ENCODE results near the gene STX8.

STX8 gene

DNA sequence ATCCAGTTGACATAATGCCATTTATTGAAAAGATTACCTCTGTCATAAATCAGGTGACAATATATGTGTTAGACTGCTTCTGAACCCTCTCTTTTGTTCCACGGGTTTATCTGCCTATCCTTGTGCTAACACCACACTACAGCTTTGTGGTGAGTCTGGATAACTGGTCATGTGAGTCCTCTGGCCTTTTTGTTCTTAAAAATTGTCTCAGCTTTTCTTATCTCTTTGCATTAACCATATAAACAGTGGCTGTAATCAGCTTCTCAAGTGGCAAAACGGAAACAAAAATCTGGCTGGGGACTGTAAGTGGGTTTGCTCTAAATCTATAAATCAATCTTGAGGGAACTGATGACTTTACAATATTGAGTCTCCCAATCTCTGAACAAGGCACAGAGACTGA, 44.6 kb downstream of the STX8 start:
- no peak for DNase-seq (ENCODE audit: extremely low spot score)
- TF ChIP-seq SUZ12 (IDR thresholded peaks at IDR 0.05) (no peak), PKNOX1 (IDR thresholded peaks at IDR 0.05) (0 out of 2 replicates have a peak, but pooled peaks have one; percentile 2)
- ChIA-PET POLR2A (no interaction called here), CTCF (interaction anchor here (0.7 to 1.2 kb wide), 2 partner anchors 9 to 215 kb away, joined by 3 to 7 read pairs; no protein-coding TSS in a partner anchor)

DNA sequence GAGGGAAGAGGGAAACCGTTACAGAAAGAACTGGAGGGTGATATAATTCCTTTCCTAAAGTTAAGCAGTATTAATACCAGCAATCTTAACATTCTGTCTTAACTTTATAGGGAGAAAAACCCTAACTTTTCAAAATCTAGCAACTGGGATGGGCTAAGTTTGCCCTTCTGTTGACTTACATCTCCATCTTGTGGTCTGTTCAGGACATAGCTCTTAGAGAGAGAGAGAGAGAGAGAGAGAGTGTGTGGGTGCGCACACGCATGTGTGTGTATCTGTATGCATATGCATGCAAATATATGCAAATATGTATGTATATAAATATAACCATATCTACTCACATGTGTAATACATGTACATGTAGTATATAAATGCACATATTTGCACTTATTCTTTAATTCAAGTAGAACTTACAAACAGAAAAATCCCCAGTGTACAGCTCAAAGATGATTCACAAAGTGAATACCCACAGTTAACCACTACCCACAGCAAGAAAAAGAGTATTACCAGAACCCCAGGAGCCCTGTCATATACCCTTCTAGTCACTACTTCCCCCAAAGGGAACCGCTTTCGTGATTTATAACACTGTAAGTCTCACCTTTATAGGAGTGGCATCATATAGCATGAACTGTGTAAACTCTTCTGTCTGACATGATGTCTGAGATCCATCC, 46.5 kb downstream of the STX8 start:
- TF ChIP-seq ELF4 (IDR thresholded peaks at IDR 0.05) (no peak), LEF1 (IDR thresholded peaks at IDR 0.05; ENCODE audit: borderline replicate concordance) (no peak), FOXK2 (IDR thresholded peaks at IDR 0.05) (no peak), CTBP1 (IDR thresholded peaks at IDR 0.05; ENCODE audit: borderline replicate concordance) (no peak), SP1 (IDR thresholded peaks at IDR 0.05) (no peak), L3MBTL2 (conservative IDR thresholded peaks at IDR 0.05) (no peak), SUZ12 (IDR thresholded peaks at IDR 0.05) (no peak), ZNF384 (IDR thresholded peaks at IDR 0.05) (no peak), BHLHE40 (IDR thresholded peaks at IDR 0.05; ENCODE audit: borderline replicate concordance) (no peak)
- POLR2A ChIA-PET: no interaction called here
- peak; percentile 28 for DNase-seq (ENCODE audit: extremely low spot score)
- CTCF ChIA-PET: no interaction called here

- DNase-seq (ENCODE audit: extremely low spot score): no peak
- ChIA-PET CTCF (no interaction called here), POLR2A (no interaction called here)
- no peak for TF ChIP-seq BHLHE40 (IDR thresholded peaks at IDR 0.05; ENCODE audit: borderline replicate concordance)
- TF ChIP-seq CTBP1 (IDR thresholded peaks at IDR 0.05; ENCODE audit: borderline replicate concordance): no peak
- no peak for TF ChIP-seq FOXK2 (IDR thresholded peaks at IDR 0.05)
- no peak for TF ChIP-seq HDGF (IDR thresholded peaks at IDR 0.05; ENCODE audit: borderline replicate concordance)
- no peak for TF ChIP-seq NFRKB (IDR thresholded peaks at IDR 0.05)
- TF ChIP-seq SUZ12 (IDR thresholded peaks at IDR 0.05): no peak
- no peak for TF ChIP-seq PKNOX1 (IDR thresholded peaks at IDR 0.05)
- no peak for TF ChIP-seq ARNT (IDR thresholded peaks at IDR 0.05)
- TF ChIP-seq ELF4 (IDR thresholded peaks at IDR 0.05): no peak
- no peak for TF ChIP-seq L3MBTL2 (conservative IDR thresholded peaks at IDR 0.05)
- TF ChIP-seq ZNF384 (IDR thresholded peaks at IDR 0.05): no peak
- no peak for TF ChIP-seq FOXA1 (IDR thresholded peaks at IDR 0.05)
- TF ChIP-seq LEF1 (IDR thresholded peaks at IDR 0.05; ENCODE audit: borderline replicate concordance): no peak
- TF ChIP-seq SP1 (IDR thresholded peaks at IDR 0.05): no peak
- TF ChIP-seq TARDBP (IDR thresholded peaks at IDR 0.05): no peak
- TF ChIP-seq FOXM1 (IDR thresholded peaks at IDR 0.05; ENCODE audit: borderline replicate concordance): no peak
These were observed 47.8 kb downstream of the STX8 start for GRCh38 chr17:9527788-9528187.

GRCh38 chr17:9522074-9522473, 53.5 kb downstream of the STX8 start:
- POLR2A ChIA-PET: no interaction called here
- CTCF ChIA-PET: interaction anchor here (0.7 to 1.6 kb wide), 5 partner anchors 9 to 769 kb away, joined by 3 to 7 read pairs (median 3); no protein-coding TSS in a partner anchor
- DNase-seq (ENCODE audit: extremely low spot score): peak; percentile 31
- TF ChIP-seq BHLHE40 (IDR thresholded peaks at IDR 0.05; ENCODE audit: borderline replicate concordance): no peak
- TF ChIP-seq HDGF (IDR thresholded peaks at IDR 0.05; ENCODE audit: borderline replicate concordance): no peak
- TF ChIP-seq ZNF384 (IDR thresholded peaks at IDR 0.05): no peak

- ChIA-PET CTCF (interaction anchor here (0.7 kb wide), 1 partner anchor 113 kb away, joined by 4 read pairs; no protein-coding TSS in a partner anchor), POLR2A (no interaction called here)
- TF ChIP-seq HDGF (IDR thresholded peaks at IDR 0.05; ENCODE audit: borderline replicate concordance) (no peak), FOXK2 (IDR thresholded peaks at IDR 0.05) (no peak), L3MBTL2 (conservative IDR thresholded peaks at IDR 0.05) (no peak), ARNT (IDR thresholded peaks at IDR 0.05) (no peak), BHLHE40 (IDR thresholded peaks at IDR 0.05; ENCODE audit: borderline replicate concordance) (no peak), FOXM1 (IDR thresholded peaks at IDR 0.05; ENCODE audit: borderline replicate concordance) (no peak), PKNOX1 (IDR thresholded peaks at IDR 0.05) (no peak), ZNF384 (IDR thresholded peaks at IDR 0.05) (no peak), CTBP1 (IDR thresholded peaks at IDR 0.05; ENCODE audit: borderline replicate concordance) (no peak), TARDBP (IDR thresholded peaks at IDR 0.05) (no peak), ELF4 (IDR thresholded peaks at IDR 0.05) (no peak), FOXA1 (IDR thresholded peaks at IDR 0.05) (no peak), NFRKB (IDR thresholded peaks at IDR 0.05) (no peak), LEF1 (IDR thresholded peaks at IDR 0.05; ENCODE audit: borderline replicate concordance) (no peak), SP1 (IDR thresholded peaks at IDR 0.05) (no peak), SUZ12 (IDR thresholded peaks at IDR 0.05) (no peak)
- DNase-seq (ENCODE audit: extremely low spot score): no peak
These were observed 54.6 kb downstream of the STX8 start for GRCh38 chr17:9521062-9521461.

- ChIA-PET POLR2A (interaction anchor here (1.0 kb wide), 1 partner anchor 280 kb away, joined by 3 read pairs; no protein-coding TSS in a partner anchor), CTCF (interaction anchor here (0.7 kb wide), 1 partner anchor 112 kb away, joined by 4 read pairs; no protein-coding TSS in a partner anchor)
- TF ChIP-seq SUZ12 (IDR thresholded peaks at IDR 0.05): no peak
- TF ChIP-seq ELF4 (IDR thresholded peaks at IDR 0.05): no peak
- no peak for TF ChIP-seq LEF1 (IDR thresholded peaks at IDR 0.05; ENCODE audit: borderline replicate concordance)
- no peak for TF ChIP-seq ZNF384 (IDR thresholded peaks at IDR 0.05)
- TF ChIP-seq CTBP1 (IDR thresholded peaks at IDR 0.05; ENCODE audit: borderline replicate concordance): no peak
- no peak for TF ChIP-seq NFRKB (IDR thresholded peaks at IDR 0.05)
- no peak for TF ChIP-seq FOXM1 (IDR thresholded peaks at IDR 0.05; ENCODE audit: borderline replicate concordance)
- no peak for TF ChIP-seq SP1 (IDR thresholded peaks at IDR 0.05)
- no peak for TF ChIP-seq HDGF (IDR thresholded peaks at IDR 0.05; ENCODE audit: borderline replicate concordance)
- no peak for TF ChIP-seq FOXA1 (IDR thresholded peaks at IDR 0.05)
- no peak for TF ChIP-seq PKNOX1 (IDR thresholded peaks at IDR 0.05)
- TF ChIP-seq FOXK2 (IDR thresholded peaks at IDR 0.05): no peak
- TF ChIP-seq BHLHE40 (IDR thresholded peaks at IDR 0.05; ENCODE audit: borderline replicate concordance): no peak
- no peak for TF ChIP-seq L3MBTL2 (conservative IDR thresholded peaks at IDR 0.05)
- TF ChIP-seq ARNT (IDR thresholded peaks at IDR 0.05): no peak
- no peak for TF ChIP-seq TARDBP (IDR thresholded peaks at IDR 0.05)
- DNase-seq (ENCODE audit: extremely low spot score): no peak
These were observed 55.0 kb downstream of the STX8 start for GRCh38 chr17:9520649-9521048.
